Activated CD8-positive, alpha-beta memory T cell treated with anti-CD3 and anti-CD28 coated beads for 48 hours (primary cell): Measurements from ENCODE around the gene HDAC8.
"Not testable (repeated sequence)": the region's sequence is repeated elsewhere in the genome, so short reads cannot be mapped to it uniquely, and the experiment has no call there.

Source experiments
- DNase-seq, 3 experiments: peaks; one replicate each; pipeline ENCODE4 v3.0.0-alpha.2; 2020; ENCODE audit warnings: low read depth in 2 of 3, low spot score in 2 of 3

Gene HDAC8

DNA sequence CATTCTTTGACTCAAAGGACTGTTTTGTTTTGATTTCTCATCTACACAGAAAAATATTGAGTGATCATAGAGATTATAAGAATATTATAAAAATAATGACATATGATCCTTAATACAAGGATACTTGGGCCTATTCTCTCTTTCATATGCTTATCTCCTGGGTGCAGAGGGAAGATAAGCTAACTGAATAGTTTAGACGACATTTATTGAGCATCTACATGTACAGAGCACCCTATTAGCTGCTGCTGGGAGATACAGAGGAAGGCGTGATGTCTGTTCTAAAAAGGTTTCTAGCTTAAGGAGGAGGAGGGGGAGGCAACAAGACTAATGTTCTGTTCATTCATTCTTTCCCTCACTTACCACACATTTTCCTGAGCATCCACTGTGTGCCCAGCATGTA lies 106.8 kb downstream of the HDAC8 start:
- DNase-seq, result no peak

DNA sequence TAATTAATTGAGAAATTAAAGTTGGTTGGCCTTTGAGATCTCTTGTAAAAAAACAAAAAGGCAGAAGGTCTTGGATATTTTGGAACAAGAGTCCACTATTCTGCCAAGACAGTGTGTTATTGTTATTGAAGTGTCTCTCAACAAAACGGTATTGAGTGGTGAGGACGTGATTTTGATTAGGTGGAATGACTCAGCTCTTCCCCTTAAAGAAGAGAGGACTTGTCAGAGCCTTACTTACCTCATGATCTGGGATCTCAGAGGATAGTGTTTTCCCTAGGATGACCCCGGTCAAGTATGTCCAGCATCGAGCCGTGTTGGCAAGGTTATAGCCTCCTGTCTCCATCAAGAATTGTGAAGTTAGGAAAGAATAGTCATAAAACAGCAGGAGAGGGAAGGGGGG lies 110.9 kb downstream of the HDAC8 start:
- DNase-seq, result no peak

DNA sequence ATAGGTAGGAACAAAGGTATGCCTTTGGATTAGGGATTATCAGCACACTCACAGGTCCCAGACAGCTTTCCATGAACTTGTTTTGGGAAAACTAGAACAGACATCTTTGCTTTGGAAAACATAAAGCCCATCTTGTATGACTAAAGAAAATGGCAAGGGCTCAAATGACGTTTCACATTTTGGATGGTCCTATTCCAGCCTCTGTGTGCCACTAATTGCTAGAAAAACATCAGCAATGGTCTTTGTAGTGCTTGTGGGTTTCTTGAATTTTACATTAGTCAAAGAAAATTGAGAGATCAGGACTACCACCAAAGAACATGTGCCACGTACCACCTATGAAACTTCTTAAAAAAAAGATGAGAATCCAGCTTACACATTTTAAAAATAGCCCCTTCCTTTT lies 111.4 kb downstream of the HDAC8 start:
- DNase-seq, result no peak

DNA sequence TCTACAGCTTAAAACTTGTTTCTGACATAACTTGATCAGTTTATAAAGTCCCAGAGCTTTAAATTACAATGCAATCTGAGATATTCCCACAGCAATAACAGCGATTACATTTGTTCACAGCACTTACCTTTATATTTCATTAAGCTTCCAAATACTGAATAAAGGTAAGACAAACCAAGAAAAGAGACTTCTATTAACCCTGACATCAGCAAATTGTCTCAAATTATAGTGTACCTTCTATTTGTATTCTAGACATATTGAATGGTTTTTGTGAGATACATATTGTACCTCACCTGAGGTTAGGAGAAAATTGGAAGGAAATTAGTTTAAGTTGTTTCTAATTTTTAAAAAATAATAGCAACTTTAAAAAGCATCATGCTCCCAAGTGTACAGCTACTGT lies 111.9 kb downstream of the HDAC8 start:
- DNase-seq, result no peak

DNA sequence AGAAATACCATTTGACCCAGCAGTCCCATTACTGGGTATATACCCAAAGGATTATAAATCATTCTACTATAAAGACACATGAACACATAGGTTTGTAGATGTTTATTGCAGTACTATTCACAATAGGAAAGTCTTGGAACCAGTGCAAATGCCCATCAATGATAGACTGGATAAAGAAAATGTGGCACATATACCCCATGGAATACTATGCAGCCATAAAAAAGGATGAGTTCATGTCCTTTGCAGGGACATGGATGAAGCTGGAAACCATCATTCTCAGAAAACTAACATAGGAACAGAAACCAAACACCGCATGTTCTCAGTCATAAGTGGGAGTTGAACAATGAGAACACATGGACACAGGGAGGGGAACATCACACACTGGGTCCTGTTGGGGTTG lies 123.6 kb downstream of the HDAC8 start:
- not testable (repeated sequence) for DNase-seq

DNA sequence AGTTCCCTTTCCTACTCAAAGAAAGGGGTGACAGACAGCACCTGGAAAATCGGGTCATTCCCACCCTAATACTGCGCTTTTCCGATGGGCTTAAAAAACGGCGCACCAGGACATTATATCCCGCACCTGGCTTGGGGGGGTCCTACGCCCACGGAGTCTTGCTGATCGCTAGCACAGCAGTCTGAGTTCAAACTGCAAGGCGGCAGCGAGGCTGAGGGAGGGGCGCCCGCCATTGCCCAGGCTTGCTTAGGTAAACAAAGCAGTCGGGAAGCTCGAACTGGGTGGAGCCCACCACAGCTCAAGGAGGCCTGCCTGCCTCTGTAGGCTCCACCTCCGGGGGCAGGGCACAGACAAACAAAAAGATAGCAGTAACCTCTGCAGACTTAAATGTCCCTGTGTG lies 131.9 kb downstream of the HDAC8 start:
- not testable (repeated sequence) for DNase-seq

DNA sequence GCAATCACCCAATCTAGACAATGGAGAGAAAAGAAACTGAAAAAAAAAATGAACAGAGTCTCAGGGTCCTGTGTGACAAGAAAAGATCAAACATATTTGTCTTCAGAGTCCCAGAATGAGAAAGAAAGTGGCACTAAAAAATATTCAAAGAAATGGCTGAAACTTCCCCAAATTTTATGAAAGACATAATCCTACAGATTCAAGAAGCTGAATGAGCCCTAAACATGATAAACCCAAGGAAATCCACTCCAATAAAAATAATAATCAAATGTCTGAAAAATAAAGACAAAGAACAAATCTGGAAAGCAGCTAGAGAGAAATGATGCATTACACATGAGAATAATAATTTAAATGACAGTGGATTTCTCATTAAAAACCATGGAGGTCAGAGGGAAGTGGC lies 136.6 kb downstream of the HDAC8 start:
- no peak for DNase-seq

DNA sequence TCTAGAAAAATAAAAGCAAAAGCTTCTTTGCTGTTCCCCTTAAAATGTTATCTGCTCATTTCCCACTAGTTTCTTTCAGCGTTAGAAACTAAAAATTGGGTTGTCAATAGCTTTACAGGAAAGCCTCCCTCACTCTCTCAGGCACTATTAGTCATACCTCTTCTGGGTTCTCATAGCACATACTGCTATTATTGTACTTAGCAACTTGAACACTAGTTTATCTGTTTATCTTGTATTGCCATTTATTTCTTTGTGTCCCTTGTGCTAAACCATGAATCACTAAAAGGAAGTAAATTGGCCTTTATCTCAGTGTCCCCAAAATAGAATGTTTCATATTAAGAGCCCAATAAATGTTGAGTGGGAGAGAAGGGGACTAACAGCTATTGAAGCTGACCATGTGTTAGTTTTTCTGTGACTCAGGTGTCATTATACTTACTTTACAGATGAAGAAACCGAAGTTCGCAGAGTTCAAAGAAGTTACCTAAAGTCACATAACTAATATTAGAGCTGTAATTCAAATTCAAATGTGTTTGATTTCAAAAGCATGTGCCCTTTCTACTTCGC lies 142.2 kb downstream of the HDAC8 start:
- no peak for DNase-seq

DNA sequence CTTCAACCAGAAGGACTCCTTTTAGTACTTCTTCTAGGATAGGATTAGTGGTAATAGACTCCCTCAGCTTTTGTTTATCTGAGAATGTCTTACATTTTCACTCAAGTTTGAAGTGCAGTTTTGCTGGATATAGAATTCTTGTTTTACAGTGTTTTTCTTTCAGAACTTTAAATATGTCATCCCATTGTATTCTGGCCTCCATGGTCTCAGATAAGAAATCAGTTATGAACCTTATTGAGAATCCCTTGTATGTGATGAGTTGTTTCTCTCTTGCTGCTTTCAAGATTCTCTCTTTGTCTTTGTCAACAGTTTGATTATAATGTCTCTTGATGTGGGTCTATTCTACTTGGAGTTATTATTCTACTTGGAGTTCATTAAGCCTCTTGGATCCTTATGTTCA lies 150.8 kb downstream of the HDAC8 start:
- no peak for DNase-seq

DNA sequence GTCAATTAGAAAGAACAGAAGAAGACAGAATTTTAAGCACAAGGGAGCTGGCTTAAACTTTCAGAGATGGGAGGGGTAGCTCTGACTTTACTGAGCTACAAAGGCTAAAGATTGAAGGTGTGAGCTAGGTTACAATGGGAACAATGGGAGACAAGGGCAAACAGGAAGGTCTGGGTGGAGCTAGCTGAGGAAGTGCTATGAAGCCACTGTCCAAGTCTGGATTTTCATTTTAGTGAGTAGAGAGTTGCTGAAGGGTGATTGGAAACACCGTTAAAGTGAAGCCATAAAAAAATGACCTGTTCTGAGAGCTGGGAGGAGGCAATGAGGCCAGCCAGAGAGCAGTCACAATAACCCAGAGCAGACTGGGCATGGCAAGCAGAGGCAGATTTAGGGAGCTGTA lies 162.7 kb downstream of the HDAC8 start:
- DNase-seq, result no peak

DNA sequence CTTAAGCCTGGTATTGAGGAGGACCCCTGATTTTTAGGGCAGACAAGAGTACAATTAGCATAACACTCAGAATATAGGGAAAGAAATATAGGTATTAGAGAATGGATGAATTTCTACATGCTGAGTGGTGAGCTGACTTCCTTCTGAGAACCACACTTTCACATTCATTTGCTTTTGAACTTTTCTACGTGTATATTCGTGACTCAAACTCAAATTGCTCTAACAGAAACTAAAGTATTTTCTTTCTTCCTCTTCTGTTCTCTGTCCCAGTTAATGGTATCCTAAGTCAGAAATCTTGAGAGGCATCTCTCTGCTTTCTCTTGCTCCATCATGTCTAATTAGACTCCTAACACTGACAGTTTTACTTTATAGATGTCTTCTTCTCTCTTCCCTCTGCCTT lies 163.8 kb downstream of the HDAC8 start:
- no peak for DNase-seq

DNA sequence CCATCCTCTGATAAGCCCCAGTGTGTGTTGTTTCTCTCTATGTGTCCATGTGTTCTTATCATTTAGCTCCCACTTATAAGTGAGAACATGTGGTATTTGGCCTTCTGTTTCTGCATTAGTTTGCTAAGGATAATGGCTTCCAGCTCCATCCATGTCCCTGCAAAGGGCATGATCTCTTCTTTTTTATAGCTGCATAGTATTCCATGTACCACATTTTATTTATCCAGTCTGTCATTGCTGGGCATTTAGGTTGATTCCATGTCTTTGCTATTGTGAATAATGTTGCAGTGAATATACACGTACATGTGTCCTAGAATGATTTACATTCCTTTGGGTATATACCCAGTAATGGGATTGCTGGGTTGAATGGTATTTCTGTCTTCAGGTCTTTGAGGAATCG lies 167.5 kb downstream of the HDAC8 start:
- DNase-seq, result not testable (repeated sequence)

DNA sequence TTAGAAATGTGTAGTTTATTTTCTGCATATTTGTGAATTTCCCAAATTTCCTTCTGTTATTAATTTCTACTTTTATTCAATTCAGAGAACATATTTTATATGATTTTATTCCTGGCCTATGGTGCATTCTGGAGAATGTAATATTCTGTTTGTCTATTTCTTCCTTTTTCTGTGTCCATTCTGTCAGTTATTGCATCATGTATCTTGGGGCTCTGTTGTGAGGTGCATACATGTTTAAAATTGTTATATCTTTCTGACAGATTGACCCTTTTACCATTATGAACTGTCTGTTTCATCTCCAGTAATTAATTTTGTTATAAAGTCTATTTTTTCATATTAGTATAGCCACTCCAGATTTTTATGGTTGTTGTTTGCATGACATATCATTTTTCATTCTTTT lies 170.0 kb downstream of the HDAC8 start:
- no peak for DNase-seq

DNA sequence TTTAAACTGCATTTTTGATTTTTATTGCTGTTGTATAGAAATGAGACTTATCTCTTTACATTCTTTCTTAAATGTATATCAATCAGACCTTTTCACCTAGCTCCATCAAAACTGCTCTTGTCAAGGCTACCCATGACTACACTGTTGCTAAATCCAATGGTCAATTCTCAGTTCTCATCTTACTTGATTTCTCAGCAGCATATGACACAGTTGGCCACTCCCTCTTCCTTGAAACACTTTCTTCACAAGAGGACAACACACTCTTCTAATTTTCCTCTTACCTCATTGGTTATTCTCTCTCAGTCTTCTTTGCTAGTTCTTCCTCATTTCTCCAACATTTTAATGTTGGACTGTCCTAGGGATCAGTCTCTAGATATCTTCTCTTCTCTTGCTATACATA lies 172.8 kb downstream of the HDAC8 start:
- DNase-seq, result no peak

DNA sequence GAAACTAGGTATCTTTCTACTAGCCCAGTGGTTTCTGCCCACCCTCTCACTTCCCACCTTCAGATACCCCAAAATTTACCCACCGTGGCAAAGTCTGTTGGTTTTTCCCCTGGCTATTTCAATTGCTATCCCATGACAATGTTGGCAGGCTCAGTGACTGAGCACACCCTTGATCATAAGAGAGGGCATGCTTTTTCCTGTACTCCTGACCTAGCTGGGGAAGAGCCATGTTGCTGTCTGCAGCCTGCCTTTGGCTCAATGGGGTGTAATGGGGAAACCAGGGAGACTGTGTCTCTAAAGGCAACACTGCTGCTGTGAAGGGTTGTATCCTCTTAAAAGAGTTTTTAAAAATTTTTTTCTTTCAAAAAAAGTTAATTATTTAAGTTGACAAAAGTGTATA lies 176.5 kb downstream of the HDAC8 start:
- DNase-seq, result no peak

DNA sequence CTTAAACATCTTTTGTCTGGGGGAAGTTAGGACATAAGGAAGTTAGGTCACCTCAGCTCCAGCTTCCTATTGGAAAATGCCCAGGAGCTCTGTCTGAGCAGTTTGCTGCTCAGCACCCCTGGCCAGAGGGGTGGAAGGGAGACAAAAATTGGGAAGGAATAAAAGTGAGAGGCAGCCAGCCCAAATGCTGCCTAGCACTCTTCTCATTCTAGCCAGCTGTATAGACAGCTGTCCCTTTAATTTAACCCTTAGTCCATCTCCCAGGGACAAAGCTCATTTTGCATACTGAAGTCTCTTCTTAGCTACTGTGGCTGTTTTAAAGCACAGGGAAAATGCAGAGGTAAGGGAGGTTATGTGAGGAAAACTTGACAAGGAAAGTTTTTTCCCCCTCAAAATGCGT lies 177.4 kb downstream of the HDAC8 start:
- no peak for DNase-seq

DNA sequence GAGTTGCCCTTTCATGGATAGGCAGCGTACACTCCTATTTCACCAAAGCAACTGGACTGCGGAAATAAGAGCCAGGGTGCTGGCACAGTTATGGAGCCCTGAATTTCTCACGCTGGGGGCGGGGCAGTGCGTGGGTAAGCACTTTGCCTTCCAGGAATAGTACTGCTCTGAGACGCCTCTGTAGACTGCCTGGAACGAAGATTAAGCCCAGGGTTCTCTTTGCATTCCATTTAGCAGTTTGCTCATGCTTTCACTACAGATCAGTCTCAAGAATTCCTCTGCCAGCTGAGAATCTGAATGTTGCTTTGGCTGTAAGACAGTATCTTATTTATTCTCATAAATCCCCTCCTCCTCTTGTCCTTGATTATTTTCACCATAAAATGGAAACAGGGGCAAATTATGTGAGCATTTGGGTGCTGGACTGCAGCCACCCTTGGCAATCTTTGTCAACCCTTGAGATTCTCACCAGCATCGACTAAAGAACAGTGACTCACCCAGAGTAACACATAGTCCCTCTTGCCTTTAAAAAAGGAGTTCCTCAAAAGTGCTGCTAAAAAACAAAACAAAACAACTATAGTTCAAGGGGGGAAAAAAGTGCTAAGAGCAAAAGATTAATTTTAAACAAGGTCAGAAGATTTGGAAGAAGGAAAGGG lies 178.0 kb downstream of the HDAC8 start:
- no peak for DNase-seq

DNA sequence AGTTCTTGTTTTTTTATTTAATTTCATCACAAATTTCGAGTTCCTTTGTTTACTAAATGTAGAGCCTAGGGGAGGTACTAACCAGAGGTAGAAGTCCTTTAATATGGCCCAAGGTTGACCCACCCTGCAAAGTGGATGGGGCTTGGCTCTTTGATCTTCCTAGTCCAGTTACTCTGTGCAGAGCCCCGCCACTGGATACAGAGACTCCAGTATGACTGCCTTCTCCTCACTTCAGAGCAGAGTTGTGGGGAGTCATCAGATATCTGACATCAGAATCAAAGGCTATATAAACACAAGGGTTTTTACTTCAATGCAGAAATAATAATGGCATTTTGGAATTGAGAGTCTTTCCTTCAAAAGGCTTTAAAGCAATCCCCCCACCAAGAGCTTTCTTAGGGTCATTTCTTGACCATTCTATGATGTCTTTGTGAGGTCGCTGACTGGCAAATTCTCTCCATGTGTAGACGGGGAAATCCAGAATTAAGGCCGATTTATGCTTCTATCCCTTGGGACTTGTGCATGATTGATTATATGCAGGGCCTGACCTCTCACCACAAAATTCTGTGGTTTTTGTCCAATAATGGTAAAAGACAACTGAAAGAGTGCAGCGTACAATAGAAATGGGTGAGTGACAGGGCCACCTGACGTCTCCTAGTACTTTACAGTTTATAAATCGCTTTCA lies 178.7 kb downstream of the HDAC8 start:
- no peak for DNase-seq

DNA sequence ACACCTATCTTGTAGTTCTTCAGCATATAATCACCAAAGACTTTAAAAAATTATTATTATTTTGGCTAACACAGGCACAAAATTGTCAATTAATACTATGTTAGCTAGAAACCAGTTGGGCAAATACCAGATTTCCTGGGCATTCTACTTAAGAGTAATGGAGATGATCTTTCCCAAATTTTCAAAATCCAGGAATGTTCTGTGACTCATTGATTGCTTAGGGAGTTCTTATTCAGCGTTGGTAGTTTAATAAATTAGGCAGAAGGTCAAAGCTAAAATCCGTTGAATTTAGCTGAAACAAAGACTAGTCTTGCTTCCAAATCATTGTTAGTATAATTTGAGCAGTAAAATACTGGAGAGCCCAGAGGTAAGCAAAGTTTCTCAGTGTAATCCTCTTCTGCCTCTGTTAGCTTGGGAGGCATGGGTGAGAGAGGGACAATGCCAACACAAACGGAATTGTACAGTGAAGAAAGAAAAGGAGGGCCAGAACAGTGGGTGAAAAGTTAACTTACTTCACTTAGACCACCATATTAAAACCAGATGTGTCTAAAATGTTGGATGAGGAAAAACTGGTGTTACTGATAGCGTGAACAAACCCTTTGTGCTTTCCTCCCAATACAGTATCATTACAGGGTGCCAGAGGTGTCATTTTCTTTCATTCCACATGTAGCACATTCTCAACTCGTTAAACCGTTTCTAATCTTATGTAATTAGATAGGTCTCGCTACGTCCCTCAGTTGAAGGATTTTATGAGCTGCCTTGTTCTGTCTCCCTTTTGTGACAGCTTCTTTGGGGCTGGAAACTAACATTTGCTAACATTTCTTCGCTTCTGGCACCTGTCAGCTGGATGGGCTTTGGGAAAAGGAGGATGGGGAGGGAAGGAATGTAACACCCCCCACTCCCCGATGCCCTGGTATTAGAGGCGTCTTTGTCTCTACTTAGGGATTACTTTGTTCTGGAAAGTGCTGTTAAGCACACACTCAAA lies 179.5 kb downstream of the HDAC8 start:
- DNase-seq, result no peak

DNA sequence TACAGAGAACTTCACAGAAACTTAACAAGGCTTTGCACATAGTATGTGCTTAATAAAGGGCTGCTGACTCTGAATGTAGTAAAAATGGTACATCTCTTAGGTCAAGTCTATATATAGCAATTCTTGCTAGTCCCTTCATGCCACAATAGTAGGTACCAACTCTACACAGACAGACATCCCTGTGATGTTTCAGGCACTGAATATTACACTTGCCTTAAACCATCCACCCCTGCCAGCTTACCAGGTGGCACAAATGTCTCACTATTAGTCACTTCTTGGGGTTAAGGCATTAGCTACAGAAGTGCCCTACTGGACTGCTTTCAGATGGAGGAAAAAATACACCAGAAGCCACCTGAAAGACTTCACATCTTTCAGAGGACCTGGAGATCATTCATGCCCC lies 180.6 kb downstream of the HDAC8 start:
- no peak for DNase-seq

DNA sequence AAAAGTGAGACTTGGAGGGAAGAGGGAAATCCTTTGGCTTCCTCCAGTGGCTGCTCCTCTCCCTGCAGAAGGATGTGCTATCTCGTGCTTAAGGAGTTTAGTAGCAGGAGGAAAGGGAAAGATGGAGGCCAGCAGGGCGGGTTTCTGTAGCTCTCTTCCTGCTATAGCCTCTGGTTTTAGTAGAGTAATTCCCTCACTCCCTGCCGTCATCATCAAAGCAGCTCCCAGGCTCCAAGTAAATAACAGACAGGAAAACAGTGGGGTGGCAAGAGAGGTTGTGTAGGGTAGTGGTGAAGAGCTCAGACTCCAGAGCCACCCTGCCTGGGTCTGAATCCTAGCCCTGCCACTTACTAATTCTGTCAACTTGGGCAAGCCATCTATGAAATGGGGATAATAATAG lies 185.4 kb downstream of the HDAC8 start:
- no peak for DNase-seq

DNA sequence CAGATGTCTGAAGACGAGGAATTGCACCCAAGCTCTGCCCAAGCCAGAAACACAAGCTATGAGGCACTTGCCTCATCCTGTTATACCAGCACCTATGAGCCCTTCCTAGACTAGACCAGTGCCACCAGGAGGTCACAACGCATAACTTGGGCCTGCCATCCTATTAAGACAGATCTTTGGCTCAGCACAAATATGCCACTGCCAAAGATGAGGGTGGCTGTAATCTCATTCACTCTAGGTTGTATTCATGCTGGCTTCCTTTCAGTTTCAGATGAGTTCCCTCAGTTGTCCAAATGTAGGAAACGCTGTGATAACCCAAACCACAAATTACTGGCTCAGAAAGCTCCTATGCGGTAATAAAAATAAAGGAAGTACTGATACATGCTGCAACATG lies 190.4 kb downstream of the HDAC8 start:
- no peak for DNase-seq
